Measurements from ENCODE around the gene RIN3.

DNA sequence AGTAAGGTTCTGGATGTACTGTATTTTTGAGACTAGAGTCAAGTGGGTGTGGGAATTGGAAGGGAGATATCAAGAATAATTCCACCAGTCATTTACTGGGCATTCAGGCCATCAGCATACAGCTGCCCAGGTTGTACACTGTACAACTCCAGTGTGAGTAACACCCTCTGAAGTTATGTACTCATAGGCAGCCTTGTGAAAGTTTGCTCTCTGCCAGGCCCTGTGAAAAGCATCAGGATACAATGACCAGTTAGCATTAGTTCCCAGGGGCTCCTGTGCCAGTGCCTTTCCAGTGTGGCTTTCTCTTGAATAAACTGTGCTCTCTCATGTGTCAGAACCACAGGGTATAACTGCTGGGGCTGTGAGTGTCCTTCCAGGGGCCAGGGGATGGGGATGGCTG, 145.1 kb downstream of the RIN3 start:
- TF ChIP-seq, protein P1, sequence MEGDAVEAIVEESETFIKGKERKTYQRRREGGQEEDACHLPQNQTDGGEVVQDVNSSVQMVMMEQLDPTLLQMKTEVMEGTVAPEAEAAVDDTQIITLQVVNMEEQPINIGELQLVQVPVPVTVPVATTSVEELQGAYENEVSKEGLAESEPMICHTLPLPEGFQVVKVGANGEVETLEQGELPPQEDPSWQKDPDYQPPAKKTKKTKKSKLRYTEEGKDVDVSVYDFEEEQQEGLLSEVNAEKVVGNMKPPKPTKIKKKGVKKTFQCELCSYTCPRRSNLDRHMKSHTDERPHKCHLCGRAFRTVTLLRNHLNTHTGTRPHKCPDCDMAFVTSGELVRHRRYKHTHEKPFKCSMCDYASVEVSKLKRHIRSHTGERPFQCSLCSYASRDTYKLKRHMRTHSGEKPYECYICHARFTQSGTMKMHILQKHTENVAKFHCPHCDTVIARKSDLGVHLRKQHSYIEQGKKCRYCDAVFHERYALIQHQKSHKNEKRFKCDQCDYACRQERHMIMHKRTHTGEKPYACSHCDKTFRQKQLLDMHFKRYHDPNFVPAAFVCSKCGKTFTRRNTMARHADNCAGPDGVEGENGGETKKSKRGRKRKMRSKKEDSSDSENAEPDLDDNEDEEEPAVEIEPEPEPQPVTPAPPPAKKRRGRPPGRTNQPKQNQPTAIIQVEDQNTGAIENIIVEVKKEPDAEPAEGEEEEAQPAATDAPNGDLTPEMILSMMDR (IDR thresholded peaks at IDR 0.05; ENCODE audit: insufficient read depth, low read depth, low read length) = no peak
- no peak for TF ChIP-seq EZH2 (IDR thresholded peaks at IDR 0.05; ENCODE audit: insufficient read depth, low read length)

All from astrocyte (in vitro differentiated cells and primary cell).